ENCODE data around the gene CCSAP.

Gene CCSAP

DNA sequence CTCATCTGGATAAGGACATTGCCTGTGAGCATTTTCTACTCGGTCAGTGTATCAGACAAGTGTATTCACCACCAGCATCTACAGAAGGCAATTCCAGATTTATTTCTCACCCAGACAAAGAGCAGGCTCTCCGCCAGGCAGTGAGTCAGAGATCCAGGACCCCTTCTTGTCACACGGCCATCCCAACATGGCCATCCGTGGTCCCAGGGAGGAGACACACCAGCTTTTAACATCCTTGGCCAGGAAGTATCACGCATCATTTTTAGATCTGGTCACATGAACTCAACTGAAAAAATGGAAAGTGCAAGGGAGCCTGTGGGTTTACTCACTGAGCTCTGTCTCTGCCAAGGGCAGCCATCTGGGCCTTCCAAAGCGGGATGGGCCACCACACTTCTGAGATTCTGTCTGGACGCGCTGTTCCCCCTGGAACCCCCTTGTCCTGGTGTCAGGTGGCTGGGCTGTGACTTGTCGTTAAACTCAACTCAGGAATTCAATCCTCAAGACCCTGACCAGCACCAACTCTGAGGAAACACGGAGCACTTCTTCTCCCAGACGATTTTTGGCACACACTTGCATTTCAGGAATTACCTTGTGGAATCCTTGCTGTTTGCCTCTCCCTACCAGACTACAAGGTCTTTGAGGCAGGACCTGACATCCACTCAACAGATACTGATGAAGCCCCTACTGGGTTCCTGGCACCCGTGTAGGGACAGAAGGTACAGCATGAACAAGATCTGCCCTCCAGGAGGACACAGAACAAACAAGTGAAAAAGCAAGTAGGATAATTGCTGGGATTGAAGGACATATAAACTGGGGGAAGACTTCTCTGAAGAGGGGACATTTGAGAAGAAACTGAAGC lies 21.6 kb upstream of the CCSAP start:
- Histone ChIP-seq H3K27me3 (ENCODE audit: insufficient read depth, low read length) (peaks cover 57% of the 10 kb centered on the region), H3K27ac (ENCODE audit: low read depth, low read length) (no peak overlapping the region), H3K36me3 (ENCODE audit: insufficient read depth, low read length) (no peaks in the 10 kb centered on the region), H2AFZ (ENCODE audit: low read length, unreplicated experiment) (no peak overlapping the region), H3K4me1 (ENCODE audit: control insufficient read depth, insufficient read depth, low read length, unreplicated experiment) (no peaks in the 10 kb centered on the region), H3K79me2 (ENCODE audit: control insufficient read depth, insufficient read depth, low read length, unreplicated experiment) (no peaks in the 10 kb centered on the region), H3K4me3 (ENCODE audit: low read depth, low read length) (no peak overlapping the region)

- H3K4me1 ChIP-seq (ENCODE audit: control insufficient read depth, insufficient read depth, low read length, unreplicated experiment) = no peaks in the 10 kb centered on the region
- no peak overlapping the region for H2AFZ ChIP-seq (ENCODE audit: low read length, unreplicated experiment)
- H3K4me3 ChIP-seq (ENCODE audit: low read depth, low read length) = no peak overlapping the region
These were observed 20.9 kb upstream of the CCSAP start for GRCh38 chr1:229363723-229364122.

DNA sequence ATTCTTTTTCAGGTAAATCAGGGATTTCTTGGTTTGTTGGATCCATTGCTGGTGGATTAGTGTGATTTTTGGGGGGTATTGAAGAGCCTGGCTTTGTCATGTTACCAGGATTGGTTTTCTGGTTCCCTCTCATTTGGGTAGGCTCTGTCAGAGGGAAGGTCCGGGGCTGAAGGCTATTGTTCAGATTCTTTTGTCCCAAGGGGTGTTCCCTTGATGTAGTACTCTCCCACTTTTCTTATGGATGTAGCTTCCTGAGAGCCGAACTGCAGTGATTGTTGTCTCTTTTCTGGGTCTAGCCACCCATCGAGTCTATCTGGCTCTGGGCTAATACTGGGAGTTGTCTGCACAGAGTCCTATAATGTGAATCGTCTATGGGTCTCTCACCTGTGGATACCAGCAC lies 17.6 kb upstream of the CCSAP start:
- no peaks in the 10 kb centered on the region for H3K79me2 ChIP-seq (ENCODE audit: control insufficient read depth, insufficient read depth, low read length, unreplicated experiment)
- no peaks in the 10 kb centered on the region for H3K4me1 ChIP-seq (ENCODE audit: control insufficient read depth, insufficient read depth, low read length, unreplicated experiment)
- no peak overlapping the region for H3K27ac ChIP-seq (ENCODE audit: low read depth, low read length)
- H3K36me3 ChIP-seq (ENCODE audit: insufficient read depth, low read length) = no peaks in the 10 kb centered on the region
- H3K27me3 ChIP-seq (ENCODE audit: insufficient read depth, low read length) = peaks cover 86% of the 10 kb centered on the region
- H3K4me3 ChIP-seq (ENCODE audit: low read depth, low read length) = no peak overlapping the region
- H2AFZ ChIP-seq (ENCODE audit: low read length, unreplicated experiment) = no peak overlapping the region

More at GRCh38 chr1:229363723-229364122, 20.9 kb upstream of the CCSAP start:
- Histone ChIP-seq H3K79me2 (ENCODE audit: control insufficient read depth, insufficient read depth, low read length, unreplicated experiment) (no peaks in the 10 kb centered on the region), H3K27me3 (ENCODE audit: insufficient read depth, low read length) (peaks cover 63% of the 10 kb centered on the region), H3K36me3 (ENCODE audit: insufficient read depth, low read length) (no peaks in the 10 kb centered on the region), H3K27ac (ENCODE audit: low read depth, low read length) (no peak overlapping the region)

GRCh38 chr1:229355661-229356060 lies 12.8 kb upstream of the CCSAP start:
- H3K4me1 ChIP-seq (ENCODE audit: control insufficient read depth, insufficient read depth, low read length, unreplicated experiment) = no peaks in the 10 kb centered on the region
- H3K36me3 ChIP-seq (ENCODE audit: insufficient read depth, low read length) = no peaks in the 10 kb centered on the region
- H3K27ac ChIP-seq (ENCODE audit: low read depth, low read length) = no peak overlapping the region
- no peak overlapping the region for H2AFZ ChIP-seq (ENCODE audit: low read length, unreplicated experiment)
- H3K4me3 ChIP-seq (ENCODE audit: low read depth, low read length) = no peak overlapping the region
- H3K79me2 ChIP-seq (ENCODE audit: control insufficient read depth, insufficient read depth, low read length, unreplicated experiment) = no peaks in the 10 kb centered on the region
- peaks cover 80% of the 10 kb centered on the region for H3K27me3 ChIP-seq (ENCODE audit: insufficient read depth, low read length)

GRCh38 chr1:229354226-229354625 lies 11.4 kb upstream of the CCSAP start:
- Histone ChIP-seq H3K79me2 (ENCODE audit: control insufficient read depth, insufficient read depth, low read length, unreplicated experiment) (no peaks in the 10 kb centered on the region), H2AFZ (ENCODE audit: low read length, unreplicated experiment) (no peak overlapping the region), H3K4me1 (ENCODE audit: control insufficient read depth, insufficient read depth, low read length, unreplicated experiment) (no peaks in the 10 kb centered on the region), H3K4me3 (ENCODE audit: low read depth, low read length) (no peak overlapping the region), H3K27me3 (ENCODE audit: insufficient read depth, low read length) (peaks cover 73% of the 10 kb centered on the region), H3K27ac (ENCODE audit: low read depth, low read length) (no peak overlapping the region), H3K36me3 (ENCODE audit: insufficient read depth, low read length) (no peaks in the 10 kb centered on the region)

DNA sequence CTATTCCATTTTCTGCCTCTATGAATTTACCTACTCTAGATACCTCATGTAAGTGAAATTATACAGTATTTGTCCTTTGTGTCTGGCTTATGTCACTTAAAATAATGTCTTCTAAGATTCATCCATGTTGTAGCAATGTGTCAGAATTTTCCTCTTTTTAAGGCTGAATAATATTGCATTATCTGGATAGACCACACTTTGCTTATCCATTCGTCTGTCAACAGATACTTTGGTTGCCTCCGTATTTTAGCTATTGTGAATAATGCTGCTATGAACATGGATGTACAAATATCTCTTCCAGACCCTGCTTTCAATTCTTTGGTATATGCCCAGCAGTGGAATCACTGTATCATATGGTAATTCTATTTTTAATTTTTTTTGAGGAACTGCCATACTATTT lies 10.1 kb upstream of the CCSAP start:
- no peak overlapping the region for H3K4me3 ChIP-seq (ENCODE audit: low read depth, low read length)
- H3K27me3 ChIP-seq (ENCODE audit: insufficient read depth, low read length) = peaks cover 64% of the 10 kb centered on the region
- no peaks in the 10 kb centered on the region for H3K79me2 ChIP-seq (ENCODE audit: control insufficient read depth, insufficient read depth, low read length, unreplicated experiment)
- no peak overlapping the region for H3K27ac ChIP-seq (ENCODE audit: low read depth, low read length)
- H3K36me3 ChIP-seq (ENCODE audit: insufficient read depth, low read length) = no peaks in the 10 kb centered on the region
- H2AFZ ChIP-seq (ENCODE audit: low read length, unreplicated experiment) = no peak overlapping the region
- no peaks in the 10 kb centered on the region for H3K4me1 ChIP-seq (ENCODE audit: control insufficient read depth, insufficient read depth, low read length, unreplicated experiment)

DNA sequence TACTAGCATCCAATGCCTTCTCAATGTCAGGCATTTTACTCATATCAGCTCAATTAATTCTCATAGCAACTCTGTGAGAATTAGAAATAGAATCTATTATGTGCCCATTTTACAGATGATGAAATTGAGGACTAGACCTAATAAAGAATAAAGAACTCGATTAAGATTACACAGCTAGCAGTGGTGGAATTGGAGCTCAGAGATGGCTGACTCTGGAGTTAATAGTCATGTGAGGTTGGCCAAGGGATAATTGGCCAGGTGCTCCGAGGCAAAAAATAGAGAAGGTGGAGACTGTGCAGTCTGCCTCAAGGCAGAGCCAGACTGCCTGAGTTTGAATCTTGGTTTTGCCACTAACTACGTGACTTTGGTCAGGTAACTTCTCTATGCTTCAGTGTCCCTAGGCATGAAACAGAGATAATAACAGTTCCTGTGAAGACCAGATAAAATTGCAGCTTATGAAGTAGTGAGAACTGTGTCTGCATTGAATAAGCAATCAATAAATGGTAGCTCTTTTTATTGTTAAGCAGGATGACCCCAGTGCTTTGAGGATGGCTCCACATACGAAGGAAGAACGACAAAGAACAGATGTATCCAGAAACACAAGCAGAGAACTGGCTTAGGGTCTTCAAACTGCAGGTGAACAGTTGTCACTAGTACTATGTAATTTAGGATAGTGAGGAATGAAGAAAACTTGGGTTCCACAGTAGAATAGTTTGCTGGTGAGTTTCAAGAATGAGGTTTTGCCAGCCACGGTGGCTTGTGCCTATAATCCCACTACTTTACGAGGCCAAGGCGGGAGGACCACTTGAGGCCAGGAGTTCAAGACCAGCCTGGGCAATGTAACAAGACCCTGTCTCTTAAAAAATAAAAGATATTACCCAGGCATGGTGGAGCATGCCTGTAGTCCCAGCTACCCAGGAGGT lies 6.9 kb upstream of the CCSAP start:
- Histone ChIP-seq H3K27me3 (ENCODE audit: insufficient read depth, low read length) (peaks cover 56% of the 10 kb centered on the region), H3K36me3 (ENCODE audit: insufficient read depth, low read length) (no peaks in the 10 kb centered on the region), H3K79me2 (ENCODE audit: control insufficient read depth, insufficient read depth, low read length, unreplicated experiment) (no peaks in the 10 kb centered on the region), H2AFZ (ENCODE audit: low read length, unreplicated experiment) (no peak overlapping the region), H3K4me3 (ENCODE audit: low read depth, low read length) (no peak overlapping the region), H3K27ac (ENCODE audit: low read depth, low read length) (no peak overlapping the region), H3K4me1 (ENCODE audit: control insufficient read depth, insufficient read depth, low read length, unreplicated experiment) (no peaks in the 10 kb centered on the region)

DNA sequence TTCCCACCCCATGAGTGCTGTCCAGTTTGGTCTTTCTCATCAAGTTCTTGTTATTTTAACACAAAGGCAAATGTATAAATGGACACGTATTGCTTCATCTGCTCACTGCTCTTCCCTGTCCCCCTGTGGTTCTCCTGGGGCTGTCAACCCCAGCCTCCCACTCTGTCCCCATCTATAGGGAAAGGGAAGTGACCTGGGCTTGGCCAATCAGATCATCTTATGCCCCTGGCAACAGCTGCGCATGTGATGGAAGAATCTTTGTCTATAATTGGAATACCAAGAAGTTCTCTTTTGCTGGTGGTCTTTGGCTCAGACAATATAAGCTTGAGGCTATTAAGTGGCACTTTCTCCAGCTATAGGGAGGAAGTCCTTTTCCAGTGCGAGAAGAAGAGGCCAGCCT lies 4.7 kb upstream of the CCSAP start:
- no peaks in the 10 kb centered on the region for H3K36me3 ChIP-seq (ENCODE audit: insufficient read depth, low read length)
- peaks cover 36% of the 10 kb centered on the region for H3K27me3 ChIP-seq (ENCODE audit: insufficient read depth, low read length)
- no peaks in the 10 kb centered on the region for H3K4me1 ChIP-seq (ENCODE audit: control insufficient read depth, insufficient read depth, low read length, unreplicated experiment)
- no peak overlapping the region for H2AFZ ChIP-seq (ENCODE audit: low read length, unreplicated experiment)
- H3K79me2 ChIP-seq (ENCODE audit: control insufficient read depth, insufficient read depth, low read length, unreplicated experiment) = no peaks in the 10 kb centered on the region
- H3K4me3 ChIP-seq (ENCODE audit: low read depth, low read length) = no peak overlapping the region
- H3K27ac ChIP-seq (ENCODE audit: low read depth, low read length) = no peak overlapping the region

GRCh38 chr1:229344937-229345684 lies 2.3 kb upstream of the CCSAP start:
- peaks cover 22% of the 10 kb centered on the region for H3K27me3 ChIP-seq (ENCODE audit: insufficient read depth, low read length)
- no peak overlapping the region for H2AFZ ChIP-seq (ENCODE audit: low read length, unreplicated experiment)
- peaks cover 15% of the 10 kb centered on the region for H3K79me2 ChIP-seq (ENCODE audit: control insufficient read depth, insufficient read depth, low read length, unreplicated experiment)
- peaks cover 6% of the 10 kb centered on the region for H3K4me1 ChIP-seq (ENCODE audit: control insufficient read depth, insufficient read depth, low read length, unreplicated experiment)
- H3K4me3 ChIP-seq (ENCODE audit: low read depth, low read length) = no peak overlapping the region
- no peaks in the 10 kb centered on the region for H3K36me3 ChIP-seq (ENCODE audit: insufficient read depth, low read length)
- H3K27ac ChIP-seq (ENCODE audit: low read depth, low read length) = no peak overlapping the region

- Histone ChIP-seq H3K27ac (ENCODE audit: low read depth, low read length) (no peak overlapping the region), H2AFZ (ENCODE audit: low read length, unreplicated experiment) (no peak overlapping the region), H3K4me3 (ENCODE audit: low read depth, low read length) (no peak overlapping the region), H3K36me3 (ENCODE audit: insufficient read depth, low read length) (no peaks in the 10 kb centered on the region), H3K79me2 (ENCODE audit: control insufficient read depth, insufficient read depth, low read length, unreplicated experiment) (peaks cover 21% of the 10 kb centered on the region), H3K27me3 (ENCODE audit: insufficient read depth, low read length) (peaks cover 15% of the 10 kb centered on the region), H3K4me1 (ENCODE audit: control insufficient read depth, insufficient read depth, low read length, unreplicated experiment) (peaks cover 14% of the 10 kb centered on the region)
These were observed 1.3 kb upstream of the CCSAP start for GRCh38 chr1:229344139-229344538.

All from ACC112 (cell line).